Fibroblast of skin of right biceps (primary cell): ENCODE results near the gene CNTN1.
"Not testable (repeated sequence)": the region's sequence is repeated elsewhere in the genome, so short reads cannot be mapped to it uniquely, and the experiment has no call there.

Experiments
- DNase-seq: peaks from one replicate; pipeline ENCODE4 v3.0.0-alpha.2; 2013

Gene CNTN1

DNA sequence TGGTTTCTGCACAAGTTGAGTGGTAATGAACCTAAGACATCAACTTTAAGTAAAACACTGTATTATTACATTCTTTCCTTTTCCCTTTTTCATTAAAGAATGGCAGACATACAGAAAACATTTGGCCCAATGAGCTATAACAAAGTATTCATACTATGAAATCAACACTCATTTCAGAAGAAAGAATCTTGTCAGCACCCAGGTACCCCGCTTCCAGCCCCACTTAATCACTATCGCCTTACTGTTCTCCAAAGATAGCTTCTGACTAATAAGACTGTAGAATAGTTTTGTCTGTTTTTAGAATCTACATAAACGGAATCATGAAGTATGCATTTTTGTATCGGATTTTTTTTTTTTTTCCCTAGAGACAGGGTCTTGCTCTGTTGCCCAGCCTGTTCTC lies 9.5 kb downstream of the CNTN1 start:
- no peak for DNase-seq

DNA sequence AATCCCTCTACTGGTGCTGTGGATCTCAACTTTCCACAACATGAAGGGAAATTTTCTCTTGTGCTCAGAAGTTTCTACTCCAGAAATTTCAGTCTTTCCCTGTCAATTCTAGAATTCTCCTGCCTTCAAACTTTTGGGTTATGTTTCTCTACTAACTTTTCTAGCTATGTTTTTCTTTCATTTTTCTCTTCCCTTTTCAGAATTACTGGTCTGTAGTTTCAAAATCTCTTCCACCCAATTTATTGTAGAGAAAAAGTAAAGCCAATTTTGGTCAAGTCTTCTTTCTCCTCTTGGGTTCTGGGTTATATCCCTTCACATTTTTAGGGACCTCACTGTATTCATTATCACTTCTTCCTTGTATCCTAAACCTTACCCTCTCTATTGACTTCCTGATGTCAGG lies 18.9 kb downstream of the CNTN1 start:
- DNase-seq, result no peak

DNA sequence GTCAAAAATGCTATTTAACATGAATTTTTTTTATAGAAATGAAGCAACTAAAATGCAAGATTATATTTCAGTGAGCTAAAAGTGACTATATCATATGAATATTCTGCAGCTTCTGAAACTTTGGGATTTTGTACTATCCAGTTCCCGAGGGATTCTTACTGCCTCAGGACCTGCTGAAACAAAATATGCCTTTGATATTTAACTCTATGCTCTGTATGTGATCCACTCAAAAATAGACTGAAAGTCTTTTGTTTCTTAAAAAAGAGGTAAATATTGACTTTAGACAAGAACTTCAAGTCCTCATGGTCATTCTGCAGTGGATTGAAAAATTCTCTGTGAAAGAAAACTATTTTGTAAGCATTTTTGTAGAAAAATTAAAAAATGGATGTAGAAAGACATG lies 22.4 kb downstream of the CNTN1 start:
- DNase-seq, result no peak

DNA sequence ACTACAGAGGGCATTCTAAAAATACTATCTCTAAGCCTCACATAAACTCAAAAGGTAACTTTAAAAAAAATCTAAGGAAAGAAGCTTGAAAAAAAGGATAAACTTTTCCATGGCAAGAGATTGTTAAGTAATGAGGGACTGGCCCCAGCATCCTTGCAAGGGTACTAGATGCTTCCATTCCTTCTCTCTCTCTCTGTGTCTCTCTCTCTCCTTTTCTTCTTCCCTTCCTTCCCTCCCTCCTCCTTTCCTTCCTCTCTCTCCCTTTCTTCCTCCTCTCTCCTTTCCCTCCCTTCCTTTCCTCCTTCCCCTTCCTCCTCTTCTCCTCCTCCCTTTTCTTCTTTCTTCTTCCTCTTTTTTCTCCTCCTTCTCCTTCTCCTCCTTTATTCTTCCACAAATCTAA lies 23.8 kb downstream of the CNTN1 start:
- no peak for DNase-seq

DNA sequence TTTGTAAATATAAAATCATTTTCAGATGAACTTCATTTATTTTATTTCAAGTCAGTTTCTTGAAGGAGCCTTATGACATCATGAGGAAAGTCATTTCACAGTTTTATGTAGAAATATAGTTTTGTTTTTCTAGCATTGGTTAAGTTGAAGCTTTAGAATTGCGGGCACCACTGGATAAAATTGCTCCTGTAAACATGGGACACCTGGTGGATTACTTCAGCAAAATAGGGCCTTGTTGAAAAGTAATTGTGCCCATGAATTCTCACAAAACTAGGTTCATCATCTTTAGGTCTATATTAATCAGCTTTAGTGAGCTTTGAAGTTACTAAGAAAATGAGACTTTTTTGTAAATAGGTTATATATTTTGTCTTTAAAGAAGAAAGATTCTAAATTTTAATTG lies 25.3 kb downstream of the CNTN1 start:
- DNase-seq, result no peak

DNA sequence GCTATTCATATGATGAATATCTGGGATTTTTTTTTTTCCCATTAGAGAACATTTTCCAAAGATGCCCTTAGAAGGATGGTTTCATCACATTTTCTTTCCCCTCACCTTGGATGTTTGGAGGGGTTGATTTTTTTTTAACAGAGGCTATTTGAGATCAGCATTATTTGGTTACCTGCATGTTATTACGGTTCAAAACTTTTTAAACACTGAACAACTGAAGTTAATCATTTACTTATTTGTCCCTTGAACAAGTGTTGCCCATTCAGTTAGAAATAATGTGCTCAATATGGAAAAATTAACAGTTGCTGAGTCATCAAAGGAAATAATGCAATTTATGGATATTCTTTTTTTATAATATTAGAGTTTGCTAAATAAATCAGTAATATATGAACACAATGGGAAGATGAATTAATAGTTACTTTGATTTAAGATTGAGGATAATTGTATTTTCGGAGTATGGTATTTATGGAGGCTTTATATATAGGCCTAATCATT lies 26.7 kb downstream of the CNTN1 start:
- DNase-seq, result no peak

DNA sequence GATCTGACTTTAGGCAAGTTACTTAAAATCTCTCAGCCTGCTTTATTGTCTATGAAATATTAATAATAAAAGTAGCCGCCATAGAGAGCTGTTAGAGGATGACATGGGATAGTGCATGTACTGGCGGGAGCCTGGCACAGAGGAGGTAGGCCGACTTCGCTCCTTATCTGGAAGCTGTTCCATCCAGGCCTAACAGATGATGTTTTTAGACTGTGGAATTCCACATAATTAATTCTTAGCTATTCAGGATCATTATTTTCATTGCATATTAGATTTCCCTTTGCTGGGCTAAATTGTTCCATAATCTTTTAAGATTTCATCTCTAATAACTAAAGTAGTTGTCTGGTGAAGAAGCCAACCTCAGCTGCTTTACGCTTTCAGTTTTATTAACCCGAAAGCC lies 30.8 kb downstream of the CNTN1 start:
- no peak for DNase-seq

DNA sequence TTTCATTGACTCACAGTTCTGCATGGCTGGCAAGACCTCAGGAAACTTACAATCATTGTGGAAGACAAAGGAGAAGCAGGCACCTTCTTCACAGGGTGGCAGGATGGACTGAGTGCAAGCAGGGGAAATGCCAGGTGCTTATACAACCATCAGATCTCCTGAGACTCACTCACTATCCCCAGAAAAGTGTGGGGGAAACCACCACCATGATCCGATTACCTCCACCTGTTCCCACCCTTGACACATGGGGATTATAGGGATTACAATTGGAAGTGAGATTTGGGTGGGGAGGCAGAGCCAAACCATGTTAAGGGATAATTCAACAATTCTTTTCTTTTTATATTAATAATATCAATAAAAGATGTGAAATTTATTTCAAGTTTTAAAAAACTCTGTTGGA lies 34.1 kb downstream of the CNTN1 start:
- no peak for DNase-seq

DNA sequence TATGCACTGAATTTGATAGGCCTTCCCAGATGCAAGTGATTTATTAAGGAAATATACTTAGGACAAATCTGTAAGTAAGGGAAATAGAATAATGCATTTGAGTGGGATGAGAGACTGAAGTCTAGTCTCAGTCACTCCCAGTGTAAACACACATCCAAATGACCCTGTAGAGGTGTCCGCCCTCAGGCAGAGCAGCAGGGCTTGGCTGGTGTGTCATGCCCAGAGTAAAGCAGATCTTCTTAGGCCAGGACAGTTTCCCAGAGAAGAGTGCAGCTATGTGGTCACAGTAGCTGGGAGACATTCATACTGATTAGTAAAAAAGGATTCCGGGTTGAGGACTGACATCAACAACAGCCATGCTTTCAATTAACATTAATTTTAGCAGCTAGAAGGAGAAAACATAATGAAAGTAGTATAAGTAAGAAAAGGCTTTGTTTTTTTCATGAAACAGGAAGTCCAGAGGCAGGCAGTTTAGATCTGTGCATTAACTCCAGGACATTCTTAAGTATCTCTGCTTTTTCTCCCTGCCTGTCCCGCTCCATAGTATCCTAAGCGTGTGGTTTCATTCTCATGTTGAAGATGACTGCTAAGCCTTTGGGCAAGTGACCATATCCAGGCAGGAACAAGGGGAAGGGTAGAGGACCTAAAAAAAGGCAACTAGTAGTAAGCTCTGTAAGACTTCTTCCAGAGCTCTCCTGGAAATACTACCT lies 35.7 kb downstream of the CNTN1 start:
- DNase-seq, result no peak

DNA sequence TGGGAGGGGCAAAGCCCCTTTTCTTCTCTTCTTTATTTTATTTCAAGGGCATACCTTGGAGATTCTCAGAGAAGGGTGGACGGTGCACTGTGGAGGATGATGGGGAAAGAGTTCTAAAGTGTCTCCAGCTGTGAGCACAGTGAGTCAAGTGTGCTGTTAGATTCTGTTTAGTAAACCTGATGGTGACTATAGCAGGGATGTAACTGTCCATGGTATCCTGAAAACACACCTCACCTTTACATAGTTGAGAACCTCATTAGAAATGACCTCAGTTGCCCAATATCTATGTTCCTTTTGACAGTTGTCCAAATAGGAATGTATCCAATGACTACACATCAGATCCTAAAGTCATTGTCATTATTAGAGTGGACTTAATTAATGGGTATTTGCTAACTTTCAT lies 38.0 kb downstream of the CNTN1 start:
- no peak for DNase-seq

DNA sequence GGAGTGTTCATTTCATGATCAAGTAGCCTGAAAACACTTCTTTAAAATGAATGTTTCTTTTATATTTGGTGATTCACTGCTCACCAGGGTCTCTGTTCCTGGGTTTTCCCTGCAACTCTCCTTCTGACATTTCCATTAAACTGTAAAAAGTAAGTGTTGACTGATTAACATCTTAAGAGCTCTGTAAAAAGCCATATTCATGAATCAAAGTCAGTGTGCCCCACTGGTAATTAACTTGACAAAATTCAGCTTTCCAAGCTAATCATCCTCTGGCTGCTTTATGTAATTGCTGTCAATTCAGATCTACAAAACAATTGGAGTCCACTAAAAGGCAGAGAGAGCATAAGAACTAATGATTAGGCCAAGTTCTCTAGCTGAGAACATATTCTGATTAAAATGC lies 41.6 kb downstream of the CNTN1 start:
- DNase-seq, result no peak

DNA sequence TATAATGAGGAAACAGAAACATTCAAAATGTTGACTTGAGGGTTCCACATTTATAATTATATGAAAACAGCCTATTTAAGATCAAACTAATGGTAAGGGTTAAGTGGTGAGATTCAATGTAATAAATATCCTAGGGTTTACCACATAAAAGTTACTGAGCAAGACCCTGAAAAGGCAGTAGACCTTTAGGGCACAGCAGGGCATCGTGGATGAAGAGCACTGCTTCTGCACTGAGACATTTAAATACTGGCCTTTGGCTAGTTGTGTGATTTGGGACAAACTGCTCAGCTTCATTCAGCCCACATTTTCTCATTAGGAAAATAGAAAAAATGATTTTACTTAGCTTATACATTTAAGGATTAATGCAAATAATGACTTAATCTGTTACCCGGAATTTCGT lies 42.0 kb downstream of the CNTN1 start:
- DNase-seq, result no peak

DNA sequence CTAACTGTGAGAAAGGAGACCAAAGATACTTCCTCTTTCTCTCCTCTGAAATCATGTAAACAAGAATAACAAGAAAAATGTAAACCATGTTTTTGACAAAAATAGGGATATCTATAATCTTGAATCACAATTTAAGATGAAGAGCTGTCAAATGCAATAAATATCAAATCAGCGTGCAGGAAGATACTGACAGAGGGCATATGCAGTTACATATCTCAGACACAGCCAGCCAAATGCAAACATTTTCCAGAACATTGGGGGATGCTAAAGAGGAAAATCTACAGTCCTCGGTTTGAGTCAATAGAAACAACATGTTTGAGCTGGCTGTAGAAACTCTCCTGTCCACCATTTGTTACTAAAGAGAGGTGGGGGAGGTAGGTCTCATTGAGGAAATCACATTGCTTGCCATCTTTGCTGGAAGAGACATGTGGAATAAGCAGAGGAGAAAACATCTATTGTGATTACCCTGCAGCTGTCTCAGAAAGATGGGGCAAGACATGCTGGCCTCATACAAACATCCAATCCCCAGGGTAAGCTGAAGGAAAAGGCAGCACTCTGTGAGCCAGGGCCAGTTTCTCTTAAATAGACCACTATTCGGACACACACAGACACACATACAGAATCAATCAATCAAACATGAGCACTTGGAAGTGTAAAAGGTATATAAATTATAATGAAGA lies 43.5 kb downstream of the CNTN1 start:
- no peak for DNase-seq

DNA sequence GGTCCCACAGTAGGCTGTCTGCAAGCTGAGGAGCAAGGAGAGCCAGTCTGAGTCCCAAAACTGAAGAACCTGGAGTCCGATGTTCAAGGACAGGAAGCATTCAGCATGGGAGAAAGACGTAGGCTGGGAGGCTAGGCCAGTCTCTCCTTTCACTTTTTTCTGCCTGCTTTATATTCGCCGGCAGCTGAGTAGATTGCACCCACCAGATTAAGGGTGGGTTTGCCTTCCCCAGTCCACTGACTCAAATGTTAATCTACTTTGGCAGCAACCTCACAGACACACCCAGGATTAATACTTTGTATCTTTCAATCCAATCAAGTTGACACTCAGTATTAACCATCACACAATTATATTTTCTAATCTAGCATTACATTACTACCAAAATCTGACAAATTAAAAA lies 45.2 kb downstream of the CNTN1 start:
- DNase-seq, result not testable (repeated sequence)

DNA sequence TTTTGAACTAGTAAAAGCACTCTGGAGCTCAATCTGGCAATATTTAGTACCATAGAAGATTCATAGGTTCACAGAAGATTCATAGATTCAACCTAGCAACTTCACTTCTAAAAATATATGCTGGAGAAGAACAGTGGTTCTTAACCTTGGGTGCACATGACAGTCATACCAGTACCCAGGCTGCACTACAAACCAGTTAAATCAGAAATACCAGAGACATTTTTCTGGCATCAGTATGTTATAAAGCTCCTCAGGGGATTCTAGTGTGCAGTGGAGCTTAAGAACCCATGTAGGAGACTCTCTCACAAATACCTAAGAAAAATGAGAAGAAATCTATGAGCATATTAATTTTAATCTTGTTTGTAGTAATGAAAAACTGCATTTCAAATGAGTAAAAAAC lies 46.6 kb downstream of the CNTN1 start:
- DNase-seq, result no peak

DNA sequence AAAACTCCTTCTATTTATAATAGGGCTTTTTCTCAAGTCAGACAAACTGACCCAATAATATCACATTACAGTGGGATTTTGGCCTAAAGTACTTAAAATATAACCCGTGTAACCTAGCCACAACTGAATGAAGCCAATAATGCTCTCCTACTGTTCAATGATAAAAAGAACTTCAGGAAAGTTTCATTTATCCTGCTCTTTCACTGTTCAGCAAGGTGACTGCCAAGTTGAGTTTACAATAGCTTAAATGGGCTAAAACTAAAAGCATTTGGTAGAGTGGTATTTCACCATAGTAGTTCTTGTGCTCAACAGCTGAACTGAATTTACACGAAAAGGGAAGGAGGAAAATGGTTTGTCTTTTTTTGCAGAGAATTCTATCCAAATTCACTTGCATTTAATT lies 49.8 kb downstream of the CNTN1 start:
- no peak for DNase-seq

DNA sequence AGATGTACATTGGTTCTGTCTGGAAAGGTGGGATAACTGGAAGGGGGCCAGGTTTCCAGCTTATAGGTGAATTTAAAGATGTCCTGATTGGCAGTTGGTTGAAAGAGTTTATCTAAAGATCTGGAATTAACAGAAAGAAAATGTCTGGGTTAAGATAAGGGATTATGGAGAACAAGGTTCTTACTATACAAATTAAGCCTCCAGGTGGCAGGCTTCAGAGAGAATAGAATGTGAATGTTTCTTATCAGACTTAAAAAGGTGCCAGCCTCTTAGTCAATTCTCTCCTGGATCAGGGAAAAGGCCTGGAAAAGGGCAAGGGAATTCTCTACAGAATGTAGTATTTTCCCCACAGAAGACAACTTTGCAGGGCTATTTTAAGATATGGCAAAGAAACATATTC lies 53.1 kb downstream of the CNTN1 start:
- no peak for DNase-seq

DNA sequence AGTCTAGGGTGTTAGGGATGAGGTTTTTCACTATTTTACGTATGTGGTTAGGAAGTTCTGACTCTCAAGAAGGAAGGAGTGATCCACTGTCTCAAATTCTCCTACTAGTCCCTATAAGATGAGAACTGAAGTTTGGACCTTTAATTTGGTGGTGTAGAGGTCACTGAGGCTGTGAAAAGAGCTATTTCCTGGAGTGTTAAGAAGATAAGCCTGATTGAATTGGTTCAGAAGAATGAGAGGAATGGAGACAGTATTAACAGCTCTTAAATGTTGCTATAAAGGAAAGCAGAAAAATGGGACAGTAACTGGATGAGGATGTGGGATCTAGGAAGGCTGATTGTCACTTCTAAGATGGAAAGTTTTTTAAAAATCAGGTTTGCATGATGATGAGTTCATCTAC lies 57.6 kb downstream of the CNTN1 start:
- no peak for DNase-seq

DNA sequence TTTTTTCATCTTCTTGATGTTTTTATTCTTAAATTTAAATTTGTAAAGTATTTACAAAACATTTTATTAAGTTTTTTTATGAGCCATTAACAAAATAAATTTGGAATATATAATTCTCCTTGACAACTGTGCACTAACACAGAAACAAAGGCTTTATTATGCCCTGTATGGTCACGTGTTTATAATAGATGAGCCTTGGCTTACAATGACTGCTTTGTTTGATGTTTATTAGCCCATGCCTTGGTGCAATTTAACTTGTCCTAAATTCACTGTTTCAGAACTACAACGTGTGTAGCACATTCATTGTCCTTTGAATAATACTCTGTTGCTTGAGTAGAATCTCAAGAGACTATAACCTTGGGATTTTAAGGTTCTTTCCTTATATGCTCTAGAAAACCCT lies 59.8 kb downstream of the CNTN1 start:
- DNase-seq, result no peak

DNA sequence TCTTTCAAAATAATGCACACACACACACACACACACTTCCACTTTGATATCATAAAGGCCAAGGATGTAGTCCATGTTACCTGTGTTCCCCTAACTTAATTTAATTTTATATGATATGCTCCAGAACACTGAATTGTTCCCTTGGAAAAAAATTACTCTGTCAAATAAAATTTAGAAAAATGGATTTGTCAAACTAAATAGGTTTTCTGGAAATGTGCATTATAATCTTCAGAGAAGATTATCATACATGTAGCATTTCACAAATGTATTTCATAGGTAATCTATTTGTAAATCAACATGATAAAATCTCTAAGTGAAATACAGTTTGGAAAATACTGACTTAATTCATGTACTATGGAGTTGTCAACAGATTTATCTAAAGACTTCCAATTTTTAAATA lies 68.6 kb downstream of the CNTN1 start:
- no peak for DNase-seq

DNA sequence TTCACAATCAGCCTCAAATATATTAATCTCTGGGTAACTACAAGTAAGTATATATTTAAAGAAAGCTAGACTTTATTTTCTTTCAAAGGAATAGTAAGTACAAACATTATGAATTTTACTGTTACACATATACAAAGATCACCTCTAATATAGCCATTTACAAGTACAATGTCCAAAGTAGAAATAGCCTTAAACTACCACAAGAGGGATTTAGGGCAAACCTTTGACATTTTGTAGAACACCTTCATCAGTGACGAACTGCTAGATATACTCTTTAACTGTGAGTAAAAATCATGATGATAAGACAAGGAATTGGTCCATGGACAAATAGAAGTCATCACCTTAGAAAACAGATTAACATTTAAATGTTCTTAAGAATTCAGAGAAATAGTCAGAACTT lies 69.8 kb downstream of the CNTN1 start:
- no peak for DNase-seq

DNA sequence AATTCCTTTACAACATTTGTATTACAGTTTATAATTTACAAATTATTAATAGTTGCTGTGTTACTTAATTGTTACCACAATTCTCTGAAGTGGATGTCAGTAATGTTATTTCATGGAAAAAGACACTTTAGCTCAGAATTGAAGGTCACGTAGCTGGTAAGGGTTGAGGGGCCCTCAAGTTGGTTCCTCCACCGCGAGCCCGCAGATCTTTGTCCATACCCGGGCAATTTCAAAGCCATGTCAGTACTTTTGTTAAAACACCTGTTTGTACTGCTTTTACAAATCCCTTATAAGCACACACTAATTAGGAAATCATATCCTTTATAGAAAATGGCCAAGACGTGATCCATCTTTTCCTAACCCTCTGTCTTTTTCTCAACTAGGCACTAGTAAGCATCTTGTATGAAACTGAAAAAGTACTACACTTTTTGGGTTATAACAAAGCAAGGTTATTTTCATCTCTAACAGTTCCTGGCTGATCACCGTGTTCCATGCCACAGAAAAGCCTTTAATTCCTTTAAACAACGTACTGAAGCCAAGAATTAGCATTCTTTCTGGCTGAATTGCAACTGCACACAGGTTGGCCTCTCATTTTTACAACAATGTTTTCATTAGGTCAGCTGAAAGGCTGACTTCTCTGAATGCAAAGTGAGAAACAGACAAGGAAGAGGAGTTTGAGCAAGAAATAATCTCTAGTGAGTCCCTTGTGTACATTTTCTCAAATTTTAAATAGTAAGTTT lies 76.1 kb downstream of the CNTN1 start:
- DNase-seq, result no peak

DNA sequence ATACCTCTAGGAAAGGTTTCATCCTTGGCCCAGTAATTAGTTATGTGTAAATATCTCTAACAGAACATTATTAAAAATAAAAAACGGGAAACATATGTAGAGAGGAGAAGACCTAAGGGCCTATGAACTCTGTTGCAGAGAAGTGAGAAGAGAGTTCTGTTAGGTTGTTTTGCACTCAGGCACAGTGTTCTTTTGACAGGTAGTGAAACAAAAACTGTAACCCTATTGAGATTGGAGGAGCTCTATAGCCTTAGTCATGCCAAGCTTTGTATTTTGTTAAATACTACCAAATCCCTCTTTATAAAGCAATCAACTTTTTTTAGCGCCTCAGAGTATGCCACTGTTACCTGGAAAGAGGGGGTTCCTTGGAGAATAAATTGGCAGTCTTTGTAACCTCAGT lies 77.6 kb downstream of the CNTN1 start:
- DNase-seq, result no peak

DNA sequence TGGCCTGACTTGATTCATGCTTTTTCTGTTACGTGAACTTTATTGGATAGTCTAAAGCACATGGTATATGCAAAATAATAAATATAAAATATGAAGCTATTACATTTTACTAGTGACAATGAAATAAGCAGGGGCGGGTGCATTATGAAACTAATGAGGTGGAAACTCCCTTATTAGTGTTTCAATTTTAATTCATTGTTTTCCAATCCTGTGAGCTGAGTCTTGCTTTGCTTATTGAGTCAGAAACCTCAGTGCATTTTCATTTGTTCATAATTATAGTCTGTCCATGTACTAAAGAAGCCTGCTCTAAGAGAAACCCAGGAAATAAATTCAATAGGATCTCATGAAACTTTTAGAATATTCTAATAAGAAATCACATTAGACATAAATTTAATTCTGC lies 78.5 kb downstream of the CNTN1 start:
- no peak for DNase-seq
